Osteoblast (primary cell): ENCODE data around the gene MDGA2. TPM values are rescaled to one million over a fixed set of nuclear protein-coding genes. Genes with fewer than 3 reads are reported as not detected.

Source experiments
- DNase-seq: peaks from one replicate; pipeline ENCODE4 v3.0.0; 2011; ENCODE audit warnings: low spot score, mixed read lengths; ENCODE audit not compliant: insufficient read length; ENCODE audit errors: missing footprints
- H2AFZ ChIP-seq: 2 replicates; pipeline ENCODE4 v1.6.0; 2011; ENCODE audit warnings: mild to moderate bottlenecking, low read length
- H3K27ac ChIP-seq: 2 replicates; pipeline ENCODE4 v1.5.1; 2011; ENCODE audit warnings: mild to moderate bottlenecking, low read depth, low read length, moderate library complexity
- H3K27me3 ChIP-seq: 2 replicates; pipeline ENCODE4 v1.6.0; 2012; ENCODE audit warnings: mild to moderate bottlenecking, control low read depth, inconsistent platforms, low read length, moderate library complexity; ENCODE audit not compliant: insufficient read depth
- H3K36me3 ChIP-seq: 2 replicates; pipeline ENCODE4 v1.5.1; 2011; ENCODE audit warnings: mild to moderate bottlenecking, low read length, control low read depth, moderate library complexity; ENCODE audit not compliant: insufficient read depth
- H3K4me1 ChIP-seq: 2 replicates; pipeline ENCODE4 v1.5.1; 2011; ENCODE audit warnings: mild to moderate bottlenecking, low read length, control low read depth, moderate library complexity; ENCODE audit not compliant: insufficient read depth
- H3K4me2 ChIP-seq: 2 replicates; pipeline ENCODE4 v1.6.0; 2011; ENCODE audit warnings: mild to moderate bottlenecking, low read length; ENCODE audit not compliant: insufficient read depth
- H3K4me3 ChIP-seq: fragments of 200-600 bp; sonication (generic); 3 replicates; pipeline ENCODE4 v1.5.1; 2012; ENCODE audit warnings: mild to moderate bottlenecking, low read length, inconsistent platforms; ENCODE audit not compliant: insufficient read depth
- H3K79me2 ChIP-seq: 2 replicates; pipeline ENCODE4 v1.6.0; 2012; ENCODE audit warnings: mild to moderate bottlenecking, low read length, control low read depth, inconsistent platforms; ENCODE audit not compliant: insufficient read depth
- H3K9me3 ChIP-seq: 2 replicates; pipeline ENCODE4 v1.5.1; 2011; ENCODE audit warnings: low read depth, low read length, control low read depth
- H4K20me1 ChIP-seq: 2 replicates; pipeline ENCODE4 v1.6.0; 2012; ENCODE audit warnings: mild to moderate bottlenecking, low read length, control low read depth; ENCODE audit not compliant: insufficient read depth
- total RNA-seq: library from RNA; depleted of rRNA; stranded (reverse); fragments of >200 nt; gene quantifications from 2 replicates; pipeline ENCODE4 v1.2.3, GENCODE V29; 2012
- TF ChIP-seq, protein P1 (sequence below): IDR thresholded peaks from 2 replicates; pipeline ENCODE4 v1.5.1; 2011; ENCODE audit warnings: mild to moderate bottlenecking, low read depth, low read length, moderate library complexity; ENCODE audit errors: extremely low read depth

Gene MDGA2
- total RNA-seq, 1 donor = not detected

DNA sequence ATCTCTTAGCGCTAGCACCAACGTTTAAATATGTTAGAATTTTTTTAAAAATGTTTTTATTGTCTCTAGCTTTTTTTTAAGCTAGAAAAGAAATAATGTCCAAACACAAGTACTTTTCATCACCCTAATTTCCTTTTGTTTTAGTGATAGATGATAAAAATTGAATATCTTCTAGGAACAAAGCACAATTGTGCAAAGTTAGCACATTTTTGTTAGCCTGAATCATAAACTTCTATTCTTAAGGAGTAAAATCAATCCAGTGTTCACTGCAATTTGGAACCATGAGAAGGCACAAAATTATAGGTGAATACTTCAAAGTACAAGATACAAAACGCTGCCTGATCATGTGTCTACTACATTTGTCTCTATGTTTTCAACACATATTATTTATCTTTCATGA is 615.4 kb downstream of the MDGA2 start:
- Histone ChIP-seq H3K4me1 (no peaks in the 10 kb centered on the region), H3K4me3 (no peak overlapping the region), H3K9me3 (no peaks in the 10 kb centered on the region), H3K4me2 (no peak overlapping the region), H3K27ac (no peak overlapping the region), H3K79me2 (no peaks in the 10 kb centered on the region), H4K20me1 (no peaks in the 10 kb centered on the region), H3K36me3 (no peaks in the 10 kb centered on the region), H3K27me3 (no peaks in the 10 kb centered on the region), H2AFZ (no peak overlapping the region)
- no peak for DNase-seq
- TF ChIP-seq, protein P1, sequence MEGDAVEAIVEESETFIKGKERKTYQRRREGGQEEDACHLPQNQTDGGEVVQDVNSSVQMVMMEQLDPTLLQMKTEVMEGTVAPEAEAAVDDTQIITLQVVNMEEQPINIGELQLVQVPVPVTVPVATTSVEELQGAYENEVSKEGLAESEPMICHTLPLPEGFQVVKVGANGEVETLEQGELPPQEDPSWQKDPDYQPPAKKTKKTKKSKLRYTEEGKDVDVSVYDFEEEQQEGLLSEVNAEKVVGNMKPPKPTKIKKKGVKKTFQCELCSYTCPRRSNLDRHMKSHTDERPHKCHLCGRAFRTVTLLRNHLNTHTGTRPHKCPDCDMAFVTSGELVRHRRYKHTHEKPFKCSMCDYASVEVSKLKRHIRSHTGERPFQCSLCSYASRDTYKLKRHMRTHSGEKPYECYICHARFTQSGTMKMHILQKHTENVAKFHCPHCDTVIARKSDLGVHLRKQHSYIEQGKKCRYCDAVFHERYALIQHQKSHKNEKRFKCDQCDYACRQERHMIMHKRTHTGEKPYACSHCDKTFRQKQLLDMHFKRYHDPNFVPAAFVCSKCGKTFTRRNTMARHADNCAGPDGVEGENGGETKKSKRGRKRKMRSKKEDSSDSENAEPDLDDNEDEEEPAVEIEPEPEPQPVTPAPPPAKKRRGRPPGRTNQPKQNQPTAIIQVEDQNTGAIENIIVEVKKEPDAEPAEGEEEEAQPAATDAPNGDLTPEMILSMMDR = no peak

DNA sequence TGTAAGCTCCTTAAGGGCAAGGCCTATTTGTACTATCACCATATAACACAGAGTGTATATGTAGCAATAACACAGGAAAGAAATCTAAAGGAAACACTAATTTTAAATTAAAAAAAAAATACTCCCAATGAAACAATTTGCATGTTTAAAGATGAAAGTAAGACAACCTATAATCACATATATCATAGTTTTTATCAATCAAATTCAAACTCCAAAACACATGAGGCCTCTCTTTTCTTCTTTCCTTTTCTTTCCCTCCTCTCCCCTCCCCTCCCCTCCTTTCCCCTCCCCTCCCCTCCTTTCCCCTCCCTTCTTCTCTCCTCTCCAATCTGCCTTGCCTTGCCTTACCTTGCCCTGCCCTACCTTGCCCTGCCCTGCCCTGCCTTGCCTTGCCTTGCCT is 618.0 kb downstream of the MDGA2 start:
- Histone ChIP-seq H3K79me2 (no peaks in the 10 kb centered on the region), H3K4me2 (no peak overlapping the region)
- no peak for DNase-seq

DNA sequence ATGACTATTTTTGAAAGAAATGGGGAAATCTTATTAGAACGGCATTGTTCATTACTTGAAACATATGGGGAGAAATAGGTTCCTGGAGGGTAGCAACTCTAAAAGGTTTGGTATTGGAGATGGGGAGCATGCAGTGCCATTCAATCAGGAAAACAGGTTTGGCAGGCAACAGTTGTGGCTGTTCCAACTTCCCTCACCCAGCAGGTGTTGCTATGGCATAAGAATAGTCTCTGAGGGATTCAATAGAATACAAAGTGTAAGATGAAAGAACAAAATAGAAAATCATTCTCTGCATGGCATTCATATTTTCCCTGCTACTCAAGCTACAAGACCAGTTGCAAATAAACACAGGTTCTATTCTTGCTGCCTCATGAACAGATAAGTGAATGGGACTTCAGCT is 630.6 kb downstream of the MDGA2 start:
- H3K27me3 ChIP-seq = no peaks in the 10 kb centered on the region
- no peak overlapping the region for H3K27ac ChIP-seq
- no peak for DNase-seq
- no peaks in the 10 kb centered on the region for H3K79me2 ChIP-seq
- H3K36me3 ChIP-seq = no peaks in the 10 kb centered on the region
- H4K20me1 ChIP-seq = no peaks in the 10 kb centered on the region
- no peak overlapping the region for H3K4me3 ChIP-seq
- TF ChIP-seq, protein P1 = no peak
- H2AFZ ChIP-seq = no peak overlapping the region
- H3K9me3 ChIP-seq = peaks cover 2% of the 10 kb centered on the region
- no peaks in the 10 kb centered on the region for H3K4me1 ChIP-seq
- H3K4me2 ChIP-seq = no peak overlapping the region

More for the DNA sequence above, 618.0 kb downstream of the MDGA2 start:
- Histone ChIP-seq H3K27me3 (no peaks in the 10 kb centered on the region), H3K4me3 (no peak overlapping the region), H3K4me1 (no peaks in the 10 kb centered on the region), H2AFZ (no peak overlapping the region), H4K20me1 (no peaks in the 10 kb centered on the region), H3K9me3 (no peaks in the 10 kb centered on the region), H3K36me3 (no peaks in the 10 kb centered on the region), H3K27ac (no peak overlapping the region)
- TF ChIP-seq, protein P1 = no peak

DNA sequence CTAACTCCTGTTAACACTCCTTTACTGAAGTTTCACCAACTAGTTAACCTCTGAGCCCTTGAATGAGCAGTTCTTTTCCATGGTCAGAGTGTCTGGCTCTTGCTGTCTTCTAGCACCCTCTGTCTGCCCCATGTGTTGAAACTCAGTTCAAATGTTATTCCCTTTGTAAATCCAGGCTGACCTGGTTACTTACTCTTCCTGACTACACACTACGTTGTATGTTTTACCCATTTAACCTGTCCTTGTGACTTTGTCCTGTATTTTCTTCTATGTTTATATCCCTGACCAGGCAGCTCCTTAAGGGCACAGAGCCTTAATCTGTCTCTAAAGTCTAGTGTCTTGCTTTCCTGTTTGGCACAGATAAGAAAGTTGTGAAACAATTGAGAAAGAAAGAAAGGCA is 634.9 kb downstream of the MDGA2 start:
- TF ChIP-seq, protein P1 = no peak
- H3K36me3 ChIP-seq = no peaks in the 10 kb centered on the region
- no peaks in the 10 kb centered on the region for H3K79me2 ChIP-seq
- no peak overlapping the region for H3K4me3 ChIP-seq
- H2AFZ ChIP-seq = no peak overlapping the region
- no peak overlapping the region for H3K27ac ChIP-seq
- no peak for DNase-seq
- no peaks in the 10 kb centered on the region for H3K27me3 ChIP-seq
- peaks cover 2% of the 10 kb centered on the region for H3K9me3 ChIP-seq
- H3K4me1 ChIP-seq = no peaks in the 10 kb centered on the region
- H3K4me2 ChIP-seq = no peak overlapping the region
- no peaks in the 10 kb centered on the region for H4K20me1 ChIP-seq
